HepG2 (cell line): ENCODE measurements around the gene CPNE1. TPM values are rescaled to one million over a fixed set of nuclear protein-coding genes. Genes with fewer than 3 reads are reported as not detected.

Experiments
- ATAC-seq: fragments of 200-7000 bp; cut with Tn5 transposase; 3 replicates; pipeline ENCODE4 v1.9.1; 2020; ENCODE audit warnings: mild to moderate bottlenecking, moderate library complexity
- BruUV-seq: library from RNA; stranded (reverse); fragments of 400-500 nt; replicated peaks from 2 replicates; lab custom pipeline; 2021; lab: Mats Ljungman, UMichigan
- CTCF ChIA-PET: fragments of 300-600 bp; formaldehyde crosslinking; extraction: SDS; loops from one replicate; lab custom pipeline; 2021; ENCODE audit warnings: low total read pairs, inconsistent platforms, low intra/inter-chr PET ratio; lab: Yijun Ruan, JAX
- POLR2A ChIA-PET: fragments of 350-600 bp; sonication (Branson Sonifier 250); formaldehyde crosslinking; loops from one replicate; lab custom pipeline; 2020; ENCODE audit warnings: antibody characterized with exemption, inconsistent platforms; lab: Yijun Ruan, JAX
- DNase-seq: peaks from one replicate; pipeline ENCODE4 v3.0.0-alpha.2; 2015; ENCODE audit warnings: low spot score
- FAIRE-seq: peaks from 3 replicates; lab custom pipeline; 2011; peaks lifted over from hg19 to GRCh38; lab: Jason Lieb, UNC
- H2AFZ ChIP-seq: one replicate; pipeline ENCODE4 v1.6.1; 2011; ENCODE audit warnings: low read length, inconsistent platforms
- H3K27ac ChIP-seq: fragments of 300-600 bp; 3 replicates; pipeline ENCODE4 v1.8.0; 2011; ENCODE audit warnings: mixed run types, mild to moderate bottlenecking, mixed read lengths, low read length, inconsistent platforms; ENCODE audit not compliant: insufficient read depth; ENCODE audit errors: extremely low read length
- H3K27me3 ChIP-seq, 2 experiments: fragments of 200-600 bp in 1 of 2; 2 replicates in 1 of 2; 3 replicates in 1 of 2; pipeline versions ENCODE4 v1.6.0 to v1.8.0; 2011; ENCODE audit warnings: low read length in 2 of 2, mild to moderate bottlenecking in 2 of 2, moderate library complexity in 2 of 2, inconsistent platforms in 1 of 2; ENCODE audit not compliant: insufficient read depth in 2 of 2, control insufficient read depth in 1 of 2
- H3K36me3 ChIP-seq, 2 experiments: fragments of 200-600 bp in 1 of 2; replicated peaks in 1 of 2; 2 replicates in 1 of 2; 3 replicates in 1 of 2; pipeline versions ENCODE4 v1.5.1 to v1.8.0; 2011; ENCODE audit warnings: low read length in 2 of 2, inconsistent platforms in 1 of 2; ENCODE audit not compliant: insufficient read depth in 2 of 2, control insufficient read depth in 1 of 2
- H3K4me1 ChIP-seq: 2 replicates; pipeline ENCODE4 v1.5.1; 2012; ENCODE audit warnings: low read length, inconsistent platforms; ENCODE audit not compliant: insufficient read depth
- H3K4me2 ChIP-seq: 2 replicates; pipeline ENCODE4 v1.6.0; 2011; ENCODE audit warnings: low read depth, low read length, inconsistent platforms
- H3K4me3 ChIP-seq, 3 experiments: fragments of 200-600 bp in 1 of 3; sonication (generic), shearing (Covaris generic) in 1 of 3; replicated peaks in 1 of 3; 2 replicates each; pipeline ENCODE4 v1.5.1; 2011 to 2016; ENCODE audit warnings: low read length in 3 of 3, inconsistent platforms in 2 of 3, low read depth in 2 of 3, mild to moderate bottlenecking in 2 of 3, control low read depth in 1 of 3, mixed read lengths in 1 of 3; ENCODE audit not compliant: insufficient read depth in 1 of 3
- H3K79me2 ChIP-seq: one replicate; pipeline ENCODE4 v1.6.1; 2011; ENCODE audit warnings: low read length, inconsistent platforms; ENCODE audit not compliant: insufficient read depth
- H3K9ac ChIP-seq: 2 replicates; pipeline ENCODE4 v1.6.0; 2011; ENCODE audit warnings: mild to moderate bottlenecking, low read depth, low read length, inconsistent platforms; ENCODE audit not compliant: insufficient read depth
- H3K9me3 ChIP-seq: 2 replicates; pipeline ENCODE4 v1.5.1; 2012; ENCODE audit warnings: mild to moderate bottlenecking, low read length
- H4K20me1 ChIP-seq: 2 replicates; pipeline ENCODE4 v1.6.0; 2011; ENCODE audit warnings: inconsistent platforms, mild to moderate bottlenecking, low read length, moderate library complexity; ENCODE audit not compliant: insufficient read depth
- CENPBD1 ChIP-seq: sonication (generic); formaldehyde crosslinking; IDR thresholded peaks from 2 replicates; pipeline ENCODE4 v1.8.0; 2022; ENCODE audit warnings: missing genetic modification reagents, low read depth, mild to moderate bottlenecking, borderline replicate concordance
- NCOA5 ChIP-seq: sonication (generic); formaldehyde crosslinking; IDR thresholded peaks from 2 replicates; pipeline ENCODE4 v1.4.0; 2020; ENCODE audit warnings: missing genetic modification reagents
- POGK ChIP-seq: sonication (generic); formaldehyde crosslinking; conservative IDR thresholded peaks from 2 replicates; pipeline ENCODE4 v1.8.0; 2022; ENCODE audit warnings: mild to moderate bottlenecking, moderate library complexity, missing genetic modification reagents
- SAP130 ChIP-seq: IDR thresholded peaks from 2 replicates; pipeline ENCODE4 v1.6.1; 2016; ENCODE audit warnings: low read depth
- TBX3 ChIP-seq: fragments of 450-650 bp; IDR thresholded peaks from 2 replicates; pipeline ENCODE4 v1.6.1; 2017; ENCODE audit warnings: antibody characterized with exemption, mild to moderate bottlenecking, inconsistent platforms, borderline replicate concordance
- TRIM22 ChIP-seq: fragments of 450-650 bp; IDR thresholded peaks from 2 replicates; pipeline ENCODE4 v1.6.1; 2017
- ZNF496 ChIP-seq: sonication (generic); formaldehyde crosslinking; IDR thresholded peaks from 2 replicates; pipeline ENCODE4 v1.8.1; 2023; ENCODE audit warnings: mild to moderate bottlenecking, moderate library complexity, missing genetic modification reagents; ENCODE audit not compliant: insufficient replicate concordance
- ZNF550 ChIP-seq: sonication (generic); formaldehyde crosslinking; IDR thresholded peaks from 2 replicates; pipeline ENCODE4 v1.4.0; 2020; ENCODE audit warnings: mild to moderate bottlenecking, missing genetic modification reagents, borderline replicate concordance
- ZNF891 ChIP-seq: sonication (generic); formaldehyde crosslinking; IDR thresholded peaks from 2 replicates; pipeline ENCODE4 v1.5.0; 2020; ENCODE audit warnings: mild to moderate bottlenecking, missing genetic modification reagents
- WGBS: methylation state at CpG from one replicate; pipeline ENCODE4 v1.1.6; 2017; ENCODE audit warnings: low lambda C conversion rate; 5-methylcytosine and 5-hydroxymethylcytosine counted together
- in situ Hi-C: cut with HindIII; loops from 2 replicates; pipeline ENCODE4 v1.10.0; 2017; ENCODE audit warnings: low pct_unique_long_range_greater_than_20kb; ENCODE audit not compliant: extremely low pct_ligation_motif_present
- intact Hi-C: fragments of 100-400 bp; cut with micrococcal nuclease; formaldehyde crosslinking; loops from one replicate; pipeline ENCODE4 v1.10.0; 2022; ENCODE audit not compliant: unreplicated experiment
- polyA plus RNA-seq, 8 experiments: library from polyadenylated mRNA; depleted of rRNA in 3 of 8; stranded (reverse) in 7 of 8; unstranded in 1 of 8; fragments of >200 nt; fragmentation: Illumina TruSeq in 4 of 8; extraction: Trizol in 4 of 8; gene quantifications; 2 replicates each; pipeline versions ENCODE4 v1.2.1 to v1.2.3, GENCODE V29; 2011 to 2016; ENCODE audit warnings: low read depth in 4 of 8, missing spikeins in 1 of 8, mixed read lengths in 1 of 8; ENCODE audit not compliant: insufficient read depth in 1 of 8
- total RNA-seq, 5 experiments: library from RNA; depleted of rRNA; stranded (reverse); fragments of >200 nt; fragmentation: Illumina TruSeq; extraction: Trizol; gene quantifications; 2 replicates each; pipeline ENCODE4 v1.2.3, GENCODE V29; 2016; ENCODE audit warnings: low read depth in 1 of 5

CPNE1 gene
- total and polyA plus RNA-seq, 2 of the 13 experiments (the other 11 are each of a cell fraction or from before 2014, with no cell fraction given), result 408 to 431 TPM

- no peak for TF ChIP-seq ZNF496 (CRISPR knock-in tag)
These were observed 77.3 kb downstream of the CPNE1 start (continued) for GRCh38 chr20:35587436-35587835.

- H3K4me2 ChIP-seq, result no peak overlapping the region
- peaks cover 0 to 10% of the 10 kb centered on the region in 2 experiments; a peak in 2 of 5 replicates for H3K27me3 ChIP-seq
- H3K9ac ChIP-seq, result no peak overlapping the region
- H4K20me1 ChIP-seq, result no peaks in the 10 kb centered on the region
- H3K27ac ChIP-seq, result no peak overlapping the region
- BruUV-seq, result no TSS peak
- H3K36me3 ChIP-seq, result no peaks in the 10 kb centered on the region
- ATAC-seq (no peak), DNase-seq (no peak), FAIRE-seq (no peak)
- no peaks in the 10 kb centered on the region for H3K79me2 ChIP-seq
- CTCF ChIA-PET, result no interaction called here
- H2AFZ ChIP-seq, result no peak overlapping the region
- 70% methylated on average over 6 of the region's 6 CpGs for WGBS
- H3K4me1 ChIP-seq, result no peaks in the 10 kb centered on the region
- intact Hi-C loops (no loop called here), in situ Hi-C loops (no loop called here)
- no peaks in the 10 kb centered on the region for H3K9me3 ChIP-seq
- no peak overlapping the region for H3K4me3 ChIP-seq
- POLR2A ChIA-PET, result no interaction called here
- TF ChIP-seq NCOA5 (CRISPR knock-in tag), result no peak
- TF ChIP-seq CENPBD1 (CRISPR knock-in tag), result no peak
- TF ChIP-seq TRIM22, result no peak
- no peak for TF ChIP-seq POGK (CRISPR knock-in tag)
- TF ChIP-seq TBX3, result no peak
- TF ChIP-seq SAP130, result no peak
- TF ChIP-seq ZNF550 (CRISPR knock-in tag), result no peak
- no peak for TF ChIP-seq ZNF891 (CRISPR knock-in tag)
These were observed 77.8 kb downstream of the CPNE1 start for GRCh38 chr20:35586751-35587425.
